B cell (primary cell): Measurements from ENCODE around the gene TRPV5. TPM values are rescaled to one million over a fixed set of nuclear protein-coding genes. Genes with fewer than 3 reads are reported as not detected.

Experiments used
- ATAC-seq: fragments of 200-7000 bp; cut with Tn5 transposase; one replicate; pipeline ENCODE4 v1.10.0; 2021; ENCODE audit warnings: low read depth, mild to moderate bottlenecking, moderate number of reproducible peaks, moderate library complexity
- CTCF ChIA-PET: fragments of 350-600 bp; sonication (Branson Sonifier 250); formaldehyde crosslinking; loops from one replicate; lab custom pipeline; 2021; ENCODE audit warnings: antibody characterized with exemption, inconsistent platforms; lab: Charles Lee
- POLR2A ChIA-PET: fragments of 350-600 bp; sonication (Branson Sonifier 250); formaldehyde crosslinking; loops from one replicate; lab custom pipeline; 2021; ENCODE audit warnings: antibody characterized with exemption; lab: Charles Lee
- DNase-seq: peaks from one replicate; pipeline ENCODE4 v3.0.0; 2013
- H2AFZ ChIP-seq: 2 replicates; pipeline ENCODE4 v1.6.1; 2012; ENCODE audit warnings: mild to moderate bottlenecking, low read depth, low read length; ENCODE audit not compliant: insufficient read depth, poor library complexity, severe bottlenecking
- H3K27ac ChIP-seq, 2 donors: 1 replicate in 1 of 2; 2 replicates in 1 of 2; pipeline ENCODE4 v1.5.1; 2012 to 2013; ENCODE audit warnings: low read length in 2 of 2, mild to moderate bottlenecking in 2 of 2, moderate library complexity in 1 of 2
- H3K27me3 ChIP-seq, 4 experiments: fragments of 200-600 bp in 1 of 4; sonication (generic) in 1 of 4; replicated peaks in 1 of 4; 1 replicate in 2 of 4; 2 replicates in 2 of 4; pipeline versions ENCODE4 v1.6.1 to v1.7.0; 2013 to 2016; ENCODE audit warnings: low read length in 3 of 4, mild to moderate bottlenecking in 2 of 4, mixed read lengths in 1 of 4, moderate library complexity in 1 of 4; ENCODE audit not compliant: insufficient read depth in 4 of 4, control insufficient read depth in 3 of 4; ENCODE audit errors: control extremely low read depth in 1 of 4
- H3K36me3 ChIP-seq, 2 experiments: replicated peaks in 1 of 2; 1 replicate in 1 of 2; 2 replicates in 1 of 2; pipeline versions ENCODE4 v1.6.1 to v1.7.1; 2013; ENCODE audit warnings: low read length in 1 of 2; ENCODE audit not compliant: insufficient read depth in 2 of 2, control insufficient read depth in 1 of 2; ENCODE audit errors: control extremely low read depth in 1 of 2, extremely low read depth in 1 of 2
- H3K4me1 ChIP-seq, 2 donors: fragments of 200-600 bp in 1 of 2; sonication (generic) in 1 of 2; 1 replicate in 1 of 2; 2 replicates in 1 of 2; pipeline versions ENCODE4 v1.5.1 to v1.6.1; 2013 to 2017; ENCODE audit warnings: low read length in 2 of 2; ENCODE audit not compliant: control insufficient read depth in 2 of 2, insufficient read depth in 2 of 2
- H3K4me2 ChIP-seq: replicated peaks from 2 replicates; pipeline ENCODE3; 2012; ENCODE audit warnings: mild to moderate bottlenecking, low read depth, low read length; ENCODE audit not compliant: poor library complexity, severe bottlenecking
- H3K4me3 ChIP-seq, 5 experiments: fragments of 200-600 bp in 1 of 5; sonication (generic) in 1 of 5; 1 replicate in 3 of 5; 2 replicates in 2 of 5; pipeline versions ENCODE4 v1.5.1 to v1.7.0; 2011 to 2016; ENCODE audit warnings: low read length in 4 of 5, mild to moderate bottlenecking in 4 of 5, low read depth in 2 of 5, control low read depth in 1 of 5, moderate library complexity in 1 of 5; ENCODE audit not compliant: insufficient read depth in 1 of 5; ENCODE audit errors: control extremely low read depth in 1 of 5, extremely low read depth in 1 of 5
- H3K79me2 ChIP-seq: fragments of 200-600 bp; sonication (generic); one replicate; pipeline ENCODE4 v1.6.0; 2016; ENCODE audit warnings: low read length; ENCODE audit not compliant: control insufficient read depth, insufficient read depth
- H3K9ac ChIP-seq: fragments of 200-600 bp; sonication (generic); 2 replicates; pipeline ENCODE4 v1.6.1; 2017; ENCODE audit warnings: mild to moderate bottlenecking, low read length, moderate library complexity
- H3K9me3 ChIP-seq, 3 donors: one replicate each; pipeline versions ENCODE4 v1.6.1 to v1.7.1; 2013; ENCODE audit warnings: low read length in 2 of 3; ENCODE audit not compliant: control insufficient read depth in 2 of 3, insufficient read depth in 1 of 3; ENCODE audit errors: control extremely low read depth in 1 of 3
- H4K20me1 ChIP-seq: 2 replicates; pipeline ENCODE4 v1.6.0; 2012; ENCODE audit warnings: mild to moderate bottlenecking, low read length; ENCODE audit not compliant: insufficient read depth, control insufficient read depth, poor library complexity, severe bottlenecking
- H3K27ac Mint-ChIP-seq: one replicate; pipeline ENCODE4 v1.8.0; 2021; ENCODE audit warnings: mixed read lengths
- H3K27me3 Mint-ChIP-seq: one replicate; pipeline ENCODE4 v1.8.0; 2021; ENCODE audit warnings: mixed read lengths
- H3K4me1 Mint-ChIP-seq: one replicate; pipeline ENCODE4 v1.8.0; 2021; ENCODE audit warnings: mixed read lengths
- H3K4me3 Mint-ChIP-seq: one replicate; pipeline ENCODE4 v1.8.0; 2021; ENCODE audit warnings: mixed read lengths
- H3K9me3 Mint-ChIP-seq: one replicate; pipeline ENCODE4 v1.8.0; 2022; ENCODE audit warnings: mixed read lengths; ENCODE audit not compliant: insufficient read depth
- CTCF ChIP-seq: fragments of 200-600 bp; IDR thresholded peaks from one replicate; pipeline ENCODE4 v1.8.0; 2022; ENCODE audit warnings: antibody characterized with exemption, mild to moderate bottlenecking
- EZH2 ChIP-seq: IDR thresholded peaks from 2 replicates; pipeline ENCODE4 v1.6.1; 2012; ENCODE audit warnings: borderline replicate concordance, low read depth, mild to moderate bottlenecking, moderate library complexity, low read length; ENCODE audit not compliant: insufficient read depth, poor library complexity, severe bottlenecking
- WGBS: methylation state at CpG from one replicate; pipeline ENCODE4 v1.1.5; 2013; ENCODE audit warnings: missing lambda C conversion rate; ENCODE audit not compliant: insufficient coverage; 5-methylcytosine and 5-hydroxymethylcytosine counted together
- intact Hi-C: fragments of 100-400 bp; cut with micrococcal nuclease; formaldehyde crosslinking; loops from one replicate; pipeline ENCODE4 v1.10.0; 2022
- polyA plus RNA-seq: library from polyadenylated mRNA; depleted of rRNA; stranded (reverse); fragments of >200 nt; gene quantifications from 2 replicates; pipeline ENCODE4 v1.2.3, GENCODE V29; 2012
- total RNA-seq, 2 donors: library from RNA; stranded (reverse); fragments of 120-200 nt in 1 of 2; gene quantifications; 1 replicate in 1 of 2; 2 replicates in 1 of 2; pipeline versions ENCODE4 v1.2.3 to v1.2.4, GENCODE V29; 2013 to 2022

TRPV5 gene
- total and polyA plus RNA-seq, 2 donors (not counting 1 experiment from before 2014, with no cell fraction given): 0.03 TPM; not detected in 1

- Histone ChIP-seq H3K4me2 (no peak overlapping the region), H3K9me3 (peaks cover 0 to 3% (median 0%) of the 10 kb centered on the region in 3 donors), H3K9ac (no peak overlapping the region), H3K4me3 (no peak overlapping the region), H3K27ac (no peak overlapping the region), H3K27me3 (peaks cover 0 to 8% (median 1%) of the 10 kb centered on the region in 4 experiments), H4K20me1 (no peaks in the 10 kb centered on the region), H3K36me3 (no peaks in the 10 kb centered on the region), H3K4me1 (no peaks in the 10 kb centered on the region), H2AFZ (no peak overlapping the region), H3K79me2 (no peaks in the 10 kb centered on the region)
- no peak for TF ChIP-seq EZH2
- TF ChIP-seq CTCF: peak; percentile 92
- Mint-ChIP-seq H3K4me1 (no peaks in the 10 kb centered on the region), H3K27ac (no peak overlapping the region), H3K27me3 (peaks cover 13% of the 10 kb centered on the region), H3K9me3 (no peaks in the 10 kb centered on the region), H3K4me3 (no peak overlapping the region)
- ChIA-PET POLR2A (no interaction called here), CTCF (interaction anchor here (0.7 to 4.6 kb wide), 25 partner anchors 9 to 338 kb away, joined by 3 to 29 read pairs (median 4); partner anchors contain the start of gene EPHB6)
- intact Hi-C loops: loop anchor here (1.0 to 2.0 kb wide), 4 partner anchors 27 to 334 kb away; no protein-coding TSS in a partner anchor
- 45% methylated on average over 4 of the region's 8 CpGs for WGBS
- DNase-seq (peak; percentile 70), ATAC-seq (peak; percentile 81)
These were observed 52.6 kb downstream of the TRPV5 start for GRCh38 chr7:142880876-142881505.

- H3K4me1 Mint-ChIP-seq: no peaks in the 10 kb centered on the region
- Histone ChIP-seq H3K79me2 (no peaks in the 10 kb centered on the region), H3K27me3 (peaks cover 0 to 8% (median 1%) of the 10 kb centered on the region in 4 experiments), H3K4me1 (no peaks in the 10 kb centered on the region), H2AFZ (no peak overlapping the region), H3K4me2 (no peak overlapping the region), H4K20me1 (no peaks in the 10 kb centered on the region), H3K36me3 (no peaks in the 10 kb centered on the region), H3K9me3 (peaks cover 0 to 15% (median 0%) of the 10 kb centered on the region in 3 donors), H3K27ac (no peak overlapping the region), H3K4me3 (no peak overlapping the region), H3K9ac (no peak overlapping the region)
- CTCF ChIA-PET: interaction anchor here (1.1 to 4.6 kb wide), 10 partner anchors 13 to 336 kb away, joined by 3 to 29 read pairs (median 4); no protein-coding TSS in a partner anchor
- WGBS: 100% methylated on average over 3 of the region's 5 CpGs
- DNase-seq: no peak
- ATAC-seq: no peak
- TF ChIP-seq EZH2 (no peak), CTCF (no peak)
- POLR2A ChIA-PET: interaction anchor here (1.6 kb wide), 1 partner anchor 24 kb away, joined by 5 read pairs; the partner anchor contains the start of gene EPHB6
- no peaks in the 10 kb centered on the region for H3K9me3 Mint-ChIP-seq
- no peak overlapping the region for H3K4me3 Mint-ChIP-seq
- H3K27ac Mint-ChIP-seq: no peak overlapping the region
- intact Hi-C loops: no loop called here
- peaks cover 17% of the 10 kb centered on the region for H3K27me3 Mint-ChIP-seq
These were observed 54.5 kb downstream of the TRPV5 start for GRCh38 chr7:142879060-142879459.
